ENCODE results near the gene SEMA4D.

Gene SEMA4D

GRCh38 chr9:89529243-89530035, 31.5 kb upstream of the SEMA4D start:
- H3K4me2 ChIP-seq (ENCODE audit: low read length) = no peak overlapping the region
- no peaks in the 10 kb centered on the region for H3K79me2 ChIP-seq
- H3K27me3 ChIP-seq (ENCODE audit: control insufficient read depth, insufficient read depth, low read length) = no peaks in the 10 kb centered on the region
- no peak overlapping the region for H3K9ac ChIP-seq
- H3K9me3 ChIP-seq (ENCODE audit: control insufficient read depth, low read length) = no peaks in the 10 kb centered on the region
- no peak overlapping the region for H2AFZ ChIP-seq
- H3K4me3 ChIP-seq (ENCODE audit: low read depth, low read length) = no peak overlapping the region
- no peaks in the 10 kb centered on the region for H3K4me1 ChIP-seq
- H3K36me3 ChIP-seq (ENCODE audit: control insufficient read depth, insufficient read depth, low read length) = no peaks in the 10 kb centered on the region
- no peak for TF ChIP-seq CTCF (IDR thresholded peaks at IDR 0.05)
- H3K27ac ChIP-seq = no peak overlapping the region

DNA sequence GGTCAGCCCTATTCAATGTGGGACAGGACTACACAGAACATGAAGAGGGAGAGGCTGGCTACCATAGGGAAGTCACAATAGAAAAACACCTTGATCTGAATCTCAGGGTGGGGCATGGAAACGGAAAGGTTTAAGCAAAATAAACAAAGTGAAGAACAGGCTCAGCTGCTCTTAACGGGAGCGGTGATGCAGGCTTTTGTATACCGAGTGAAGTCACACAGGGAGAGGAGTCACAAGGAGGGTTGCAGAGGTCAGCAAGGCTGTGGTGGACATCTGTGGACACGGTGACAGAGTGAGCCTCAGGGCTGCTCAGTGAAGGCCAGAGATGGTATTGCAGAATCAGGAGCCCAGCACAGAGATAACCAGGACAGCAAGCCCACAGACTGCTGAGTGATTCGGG, 30.6 kb upstream of the SEMA4D start:
- no peak for TF ChIP-seq CTCF (IDR thresholded peaks at IDR 0.05)
- no peaks in the 10 kb centered on the region for H3K36me3 ChIP-seq (ENCODE audit: control insufficient read depth, insufficient read depth, low read length)
- no peaks in the 10 kb centered on the region for H3K4me1 ChIP-seq
- H3K27me3 ChIP-seq (ENCODE audit: control insufficient read depth, insufficient read depth, low read length) = no peaks in the 10 kb centered on the region
- H3K4me3 ChIP-seq (ENCODE audit: low read depth, low read length) = no peak overlapping the region
- H3K4me2 ChIP-seq (ENCODE audit: low read length) = no peak overlapping the region
- no peak overlapping the region for H3K27ac ChIP-seq
- H3K79me2 ChIP-seq = no peaks in the 10 kb centered on the region
- H3K9ac ChIP-seq = no peak overlapping the region
- H3K9me3 ChIP-seq (ENCODE audit: control insufficient read depth, low read length) = no peaks in the 10 kb centered on the region
- H2AFZ ChIP-seq = no peak overlapping the region

- TF ChIP-seq CTCF (IDR thresholded peaks at IDR 0.05) = no peak
- no peaks in the 10 kb centered on the region for H3K4me1 ChIP-seq
Measured at GRCh38 chr9:89528131-89528530, 30.2 kb upstream of the SEMA4D start.

DNA sequence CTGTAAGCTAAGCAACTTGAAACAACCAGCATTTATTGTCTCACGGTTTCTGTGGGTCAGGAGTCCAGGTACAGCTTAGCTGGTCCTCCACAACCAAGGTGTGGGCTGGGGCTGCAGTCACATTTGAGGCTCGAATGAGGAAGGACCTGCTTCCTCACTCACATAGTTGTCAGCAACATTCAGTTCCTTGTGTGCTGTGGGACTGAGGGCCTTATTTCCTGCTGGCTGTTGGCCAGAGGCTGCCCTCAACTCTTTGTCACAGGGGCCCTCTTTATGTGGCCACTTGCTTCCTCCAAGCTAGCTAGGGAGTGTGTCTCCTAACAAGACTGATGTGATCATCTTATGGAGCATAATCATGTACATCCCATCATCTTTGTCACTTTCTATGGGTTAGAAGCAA, 29.2 kb upstream of the SEMA4D start:
- no peaks in the 10 kb centered on the region for H3K4me1 ChIP-seq

More at GRCh38 chr9:89528131-89528530, 30.2 kb upstream of the SEMA4D start:
- H3K36me3 ChIP-seq (ENCODE audit: control insufficient read depth, insufficient read depth, low read length) = no peaks in the 10 kb centered on the region
- H3K4me2 ChIP-seq (ENCODE audit: low read length) = no peak overlapping the region
- H3K9ac ChIP-seq = no peak overlapping the region
- H2AFZ ChIP-seq = no peak overlapping the region
- no peaks in the 10 kb centered on the region for H3K9me3 ChIP-seq (ENCODE audit: control insufficient read depth, low read length)
- no peak overlapping the region for H3K27ac ChIP-seq
- no peak overlapping the region for H3K4me3 ChIP-seq (ENCODE audit: low read depth, low read length)
- H3K27me3 ChIP-seq (ENCODE audit: control insufficient read depth, insufficient read depth, low read length) = no peaks in the 10 kb centered on the region
- no peaks in the 10 kb centered on the region for H3K79me2 ChIP-seq

More for the DNA sequence above, 29.2 kb upstream of the SEMA4D start:
- Histone ChIP-seq H2AFZ (no peak overlapping the region), H3K4me3 (ENCODE audit: low read depth, low read length) (no peak overlapping the region), H3K79me2 (no peaks in the 10 kb centered on the region), H3K36me3 (ENCODE audit: control insufficient read depth, insufficient read depth, low read length) (no peaks in the 10 kb centered on the region), H3K9ac (no peak overlapping the region), H3K9me3 (ENCODE audit: control insufficient read depth, low read length) (no peaks in the 10 kb centered on the region), H3K4me2 (ENCODE audit: low read length) (no peak overlapping the region), H3K27me3 (ENCODE audit: control insufficient read depth, insufficient read depth, low read length) (no peaks in the 10 kb centered on the region), H3K27ac (no peak overlapping the region)
- TF ChIP-seq CTCF (IDR thresholded peaks at IDR 0.05) = no peak

Measured in parathyroid adenoma (tissue), 2 donors.